Pons (tissue), 1 donor: ENCODE measurements around the gene GADD45GIP1.
"Not testable (repeated sequence)": the region's sequence is repeated elsewhere in the genome, so short reads cannot be mapped to it uniquely, and the experiment has no call there.

ENCODE experiments used
- DNase-seq: peaks from one replicate; pipeline ENCODE4 v3.0.0-alpha.2; 2016; ENCODE audit warnings: low spot score

GADD45GIP1 gene

GRCh38 chr19:12987781-12988180 lies 30.8 kb upstream of the GADD45GIP1 start:
- no peak for DNase-seq

DNA sequence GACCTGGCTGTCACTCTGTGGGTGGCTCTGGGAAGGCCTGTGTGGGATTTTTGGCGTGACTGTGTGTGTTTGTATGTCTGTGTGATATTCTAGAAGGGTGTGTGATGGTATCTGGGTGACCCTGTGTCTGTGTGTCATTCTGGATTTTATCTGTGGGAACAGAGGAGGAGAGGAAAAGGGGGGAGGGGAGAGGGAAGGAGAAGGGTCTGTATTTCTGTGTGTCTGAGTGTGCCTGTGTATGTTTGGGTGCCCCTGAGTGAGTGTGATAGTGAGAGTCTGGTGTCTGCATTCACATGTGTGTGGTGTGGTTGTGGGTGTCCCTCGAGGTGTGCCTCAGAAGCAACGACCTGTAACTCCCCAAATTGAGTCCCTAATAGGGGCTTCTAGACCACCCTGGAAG lies 30.2 kb upstream of the GADD45GIP1 start:
- DNase-seq = no peak

DNA sequence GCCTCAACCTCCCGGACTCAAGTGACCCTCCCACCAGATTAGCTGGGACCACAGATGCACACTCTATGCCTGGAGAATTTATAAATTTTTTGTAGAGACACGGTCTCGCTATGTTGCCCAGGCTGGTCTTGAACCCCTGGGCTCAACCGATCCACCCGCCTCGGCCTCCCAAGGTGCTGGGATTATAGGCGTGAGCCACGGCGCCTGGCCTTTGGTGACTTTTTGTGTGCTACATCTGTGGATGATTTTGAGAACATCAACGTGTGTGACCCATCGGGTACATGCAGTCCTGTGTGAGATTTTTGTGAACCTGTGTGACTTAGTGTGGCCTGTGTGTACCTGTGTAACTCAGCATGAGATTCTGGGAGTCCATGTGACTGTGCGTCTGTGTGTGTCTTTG lies 29.7 kb upstream of the GADD45GIP1 start:
- no peak for DNase-seq

GRCh38 chr19:12985049-12985776 lies 28.2 kb upstream of the GADD45GIP1 start:
- peak; percentile 93 for DNase-seq

- DNase-seq = peak; percentile 49
Observed at GRCh38 chr19:12984683-12985048, 27.6 kb upstream of the GADD45GIP1 start.

GRCh38 chr19:12984143-12984627 lies 27.2 kb upstream of the GADD45GIP1 start:
- peak; percentile 44 for DNase-seq

DNA sequence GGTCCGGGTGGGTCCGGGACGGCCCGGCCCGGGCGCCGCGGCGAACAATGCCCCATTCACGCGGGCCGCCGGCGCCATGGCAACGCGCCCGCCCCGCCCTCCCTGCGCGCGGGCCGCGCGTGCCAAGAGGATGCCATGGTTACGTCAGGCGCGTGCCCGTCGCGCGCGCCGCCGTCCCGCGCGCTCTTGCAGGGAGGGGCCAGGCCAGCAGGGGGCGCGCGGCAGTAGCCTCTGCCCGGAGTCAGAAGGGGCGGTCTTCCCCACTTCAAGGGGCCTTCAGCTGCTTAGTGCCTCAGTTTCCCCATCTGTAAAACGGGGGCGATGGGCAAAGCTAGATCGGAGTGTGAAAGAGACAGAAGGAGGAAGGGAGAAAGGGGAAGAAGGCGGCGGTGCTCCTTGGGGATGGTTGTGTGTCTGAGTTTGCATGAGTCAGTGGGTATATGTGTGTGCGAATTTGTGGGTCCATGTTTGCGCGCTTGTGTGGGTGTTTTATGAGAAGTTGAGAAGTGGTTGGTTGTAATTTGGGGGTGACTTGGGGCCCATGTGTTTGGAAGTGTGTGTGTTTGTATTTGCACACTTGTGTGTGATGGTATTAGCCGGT lies 26.6 kb upstream of the GADD45GIP1 start:
- DNase-seq = peak; percentile 82

DNA sequence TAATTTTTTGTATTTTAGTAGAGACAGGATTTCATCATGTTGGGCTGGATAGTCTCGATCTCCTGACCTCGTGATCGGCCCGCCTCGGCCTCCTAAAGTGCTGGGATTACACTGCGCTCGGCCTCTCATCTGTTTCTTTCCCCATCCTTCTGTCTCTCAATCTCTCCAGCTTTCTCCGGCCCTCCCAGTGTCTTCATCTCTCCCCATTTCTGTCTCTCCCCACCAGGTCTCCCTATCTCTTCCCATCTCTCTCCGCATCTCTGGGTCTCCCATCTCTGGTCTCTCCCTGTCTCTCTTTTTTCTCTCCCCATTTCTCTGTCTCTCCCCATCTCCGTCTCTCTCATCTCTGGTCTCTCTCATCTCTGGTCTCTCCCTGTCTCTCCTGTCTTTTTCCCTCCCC lies 26.1 kb upstream of the GADD45GIP1 start:
- no peak for DNase-seq

- no peak for DNase-seq
Observed at GRCh38 chr19:12982648-12983047, 25.6 kb upstream of the GADD45GIP1 start.

DNA sequence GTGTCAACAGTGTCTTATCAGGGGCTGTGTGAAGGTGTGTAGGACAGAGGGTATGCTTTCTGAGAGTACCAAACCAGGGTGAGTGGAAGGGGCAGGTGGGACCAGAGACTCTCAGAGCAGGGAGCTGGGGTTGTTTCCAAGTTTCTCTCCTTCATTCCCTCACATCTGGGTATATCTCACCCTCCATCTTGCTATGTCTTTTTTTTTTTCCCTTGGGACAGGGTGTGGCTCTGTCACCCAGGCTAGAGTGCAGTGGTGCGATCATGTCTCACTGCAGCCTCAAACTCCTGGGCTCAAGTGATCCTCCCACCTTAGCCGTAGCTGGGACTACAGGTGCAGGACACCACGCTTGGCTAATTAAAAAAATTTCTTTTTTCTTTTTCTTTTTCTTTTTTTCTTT lies 23.0 kb upstream of the GADD45GIP1 start:
- no peak for DNase-seq

DNA sequence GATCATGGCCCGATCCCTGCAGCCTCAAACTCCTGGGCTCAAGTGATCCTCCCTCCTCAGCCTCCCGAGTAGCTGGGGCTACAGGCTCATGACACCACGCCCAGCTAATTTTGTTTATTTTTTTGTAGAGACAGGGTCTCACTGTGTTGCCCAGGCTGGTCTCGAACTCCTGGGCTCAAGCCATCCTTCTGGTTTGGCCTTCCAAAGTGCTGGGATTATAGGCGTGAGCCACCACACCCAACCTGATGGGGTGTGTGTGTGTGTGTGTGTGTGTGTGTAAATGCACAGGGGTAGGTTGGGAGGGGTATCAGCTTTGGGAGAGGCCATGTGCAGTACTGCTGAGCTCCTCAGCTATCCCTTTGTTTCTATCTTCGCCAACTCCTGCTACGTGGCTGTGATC lies 19.1 kb upstream of the GADD45GIP1 start:
- not testable (repeated sequence) for DNase-seq

DNA sequence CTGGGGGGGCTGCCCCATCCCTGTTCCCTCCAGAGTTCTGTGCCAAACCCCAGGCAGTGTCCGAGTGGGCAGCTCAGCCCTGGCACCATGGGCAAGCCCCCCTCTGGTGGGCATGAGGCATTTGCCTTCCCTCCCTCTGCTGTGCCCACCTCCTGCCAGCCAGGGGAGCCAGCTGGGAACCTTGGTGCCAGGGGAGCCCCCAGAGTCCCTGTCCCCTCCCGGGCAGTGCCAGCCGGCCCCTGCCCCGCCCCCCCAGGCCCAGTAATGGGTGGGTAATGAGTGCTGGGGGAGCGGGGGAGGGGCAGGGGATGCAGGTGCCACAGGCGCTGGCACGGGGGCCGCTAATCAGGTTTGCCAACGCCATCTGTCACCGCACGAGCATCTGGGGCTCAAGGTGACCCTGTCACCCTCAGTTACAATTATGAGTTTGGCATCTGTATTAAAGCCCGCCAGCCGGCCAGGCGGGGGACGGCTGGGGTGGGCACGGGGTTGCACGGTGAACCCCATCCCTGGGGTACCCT lies 18.3 kb upstream of the GADD45GIP1 start:
- no peak for DNase-seq

- DNase-seq = no peak
Observed at GRCh38 chr19:12974301-12975220, 17.5 kb upstream of the GADD45GIP1 start.

DNA sequence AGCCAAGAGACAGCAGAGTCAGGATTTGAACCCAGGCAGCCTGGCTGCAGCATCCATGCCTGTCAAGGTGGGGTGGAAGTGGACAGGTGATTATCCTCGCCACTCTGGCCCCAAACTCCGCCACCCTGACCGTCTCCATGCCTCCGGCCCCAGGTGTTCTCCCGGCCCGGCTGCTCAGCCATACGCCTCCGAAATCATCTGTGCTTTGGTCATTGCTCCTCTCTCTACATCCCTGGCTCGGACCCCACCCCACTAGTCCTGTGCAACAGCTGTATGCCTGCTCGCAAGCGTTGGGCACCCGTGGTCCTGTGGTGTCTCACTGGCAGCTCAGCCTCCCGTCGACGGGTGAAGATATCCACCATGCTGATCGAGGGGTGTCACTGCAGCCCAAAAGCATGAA lies 16.2 kb upstream of the GADD45GIP1 start:
- DNase-seq = no peak

DNA sequence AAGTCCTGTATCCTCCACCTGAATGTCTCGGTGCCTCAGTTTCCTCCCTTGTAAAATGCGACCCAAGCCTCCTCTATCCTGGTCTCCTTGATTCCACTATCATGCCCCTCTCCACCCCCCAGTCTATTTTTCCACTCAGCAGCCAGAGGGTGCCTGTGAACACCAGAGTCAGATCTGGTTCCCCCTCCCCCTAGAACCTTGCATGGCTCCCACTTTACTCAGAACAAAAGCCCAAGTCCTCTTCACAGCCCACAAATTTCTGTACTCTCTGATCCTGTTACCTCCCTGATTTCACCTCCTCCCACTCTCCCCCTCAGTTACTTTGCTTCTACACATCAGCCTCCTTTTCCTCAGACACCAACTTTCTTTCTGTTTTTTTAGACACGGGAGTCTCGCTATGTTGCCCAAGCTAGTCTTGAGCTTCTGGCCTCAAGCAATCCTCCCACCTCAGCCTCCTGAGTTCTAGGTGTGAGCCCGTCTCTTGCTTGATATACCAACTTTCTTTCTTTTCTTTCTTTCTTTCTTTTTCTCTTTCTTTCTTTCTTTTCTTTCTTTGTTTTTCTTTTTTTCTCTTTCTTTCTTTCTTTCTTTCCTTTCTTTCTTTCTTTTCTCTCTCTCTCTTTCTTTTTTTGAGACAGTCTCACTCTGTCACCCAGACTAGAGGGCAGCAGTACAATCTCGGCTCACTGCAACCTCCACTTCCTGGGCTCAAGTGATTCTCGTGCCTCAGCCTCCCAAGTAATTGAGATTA lies 13.2 kb upstream of the GADD45GIP1 start:
- no peak for DNase-seq

GRCh38 chr19:12969292-12969988 lies 12.4 kb upstream of the GADD45GIP1 start, which contains the start of gene DAND5:
DAND5 (plus strand) TSS chr19:12969576; CDS start chr19:12969661, 85 bp downstream.
- peak; percentile 60 for DNase-seq

- DNase-seq = no peak
Observed at GRCh38 chr19:12967907-12968306, 10.9 kb upstream of the GADD45GIP1 start.

DNA sequence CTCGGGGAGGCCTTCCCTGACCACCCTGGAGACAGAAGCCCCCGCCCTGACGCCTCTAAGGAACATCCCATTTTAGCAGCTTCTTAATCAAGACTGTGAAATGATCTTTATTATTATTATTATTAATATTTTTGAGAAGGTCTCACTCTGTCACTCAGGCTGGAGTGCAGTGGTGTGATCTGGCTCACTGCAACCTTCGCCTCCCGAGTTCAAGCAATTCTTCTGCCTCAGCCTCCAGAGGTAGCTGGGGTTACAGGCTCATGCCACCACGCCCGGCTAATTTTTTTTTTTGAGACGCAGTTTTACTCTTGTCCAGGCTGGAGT lies 8.8 kb upstream of the GADD45GIP1 start:
- DNase-seq = no peak

DNA sequence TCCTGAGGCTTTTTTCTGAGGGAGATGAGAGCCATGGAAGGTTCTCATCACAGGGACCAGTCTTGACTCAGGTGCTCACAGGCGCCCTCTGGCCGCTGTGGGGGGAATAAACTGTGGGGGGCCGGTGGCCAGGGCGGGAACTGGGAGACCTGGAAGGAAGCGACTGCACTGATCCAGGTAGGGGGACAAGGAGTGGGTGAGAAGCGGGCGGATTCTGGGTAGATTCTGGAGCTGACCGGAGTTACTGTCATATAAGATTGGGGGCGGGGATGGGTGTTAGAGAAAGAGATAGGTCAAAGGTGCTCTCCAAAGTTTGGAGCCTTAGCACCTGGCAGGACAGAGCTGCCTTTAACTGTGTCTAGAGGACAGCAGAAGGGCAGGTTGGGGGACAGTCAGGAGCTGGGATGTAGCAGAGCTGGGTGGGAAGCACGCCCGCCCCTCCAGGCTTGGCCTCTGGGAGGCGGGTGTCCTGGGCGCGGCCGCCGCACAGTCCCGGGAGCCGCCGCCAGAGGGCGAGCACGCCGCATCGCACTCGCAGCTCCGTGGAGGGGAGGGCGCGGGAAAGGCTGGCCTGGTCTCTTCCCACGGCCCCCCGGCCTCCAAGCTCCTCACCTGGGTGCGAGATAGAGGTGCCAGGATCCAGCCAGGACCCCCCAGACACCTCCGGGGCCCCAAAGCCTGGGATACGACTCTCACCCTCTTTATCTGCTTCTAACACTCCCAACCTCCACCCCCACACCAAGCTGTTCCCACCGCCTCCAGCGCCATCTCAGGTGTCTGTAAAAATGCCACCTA lies 8.2 kb upstream of the GADD45GIP1 start:
- DNase-seq = peak; percentile 78

GRCh38 chr19:12959481-12959880 lies 2.5 kb upstream of the GADD45GIP1 start:
- no peak for DNase-seq
